Measurements from ENCODE around the gene SLCO2B1. TPM values are rescaled to one million over a fixed set of nuclear protein-coding genes. Genes with fewer than 3 reads are reported as not detected.

Gene SLCO2B1
- total and polyA plus RNA-seq, 2 of the 8 experiments (the other 6 are each of a cell fraction or from before 2014, with no cell fraction given): 0.03 TPM; not detected in 1

GRCh38 chr11:75238595-75239440 is 87.9 kb downstream of the SLCO2B1 start:
- Histone ChIP-seq H4K20me1 (replicated peaks in 1 of 2; ENCODE audit: control insufficient read depth in 1 of 2, insufficient read depth in 2 of 2, low read length in 2 of 2) (peaks cover 0 to 3% of the 10 kb centered on the region in 2 experiments), H3K23ac (ENCODE audit: insufficient read length) (no peak overlapping the region), H3K9ac (replicated peaks in 1 of 4; ENCODE audit: extremely low read depth in 1 of 4, low read depth in 3 of 4, low read length in 3 of 4) (no peak overlapping the region), H3K4me3 (ENCODE audit: extremely low read depth in 1 of 4, insufficient read depth in 2 of 4, low read depth in 3 of 4, low read length in 4 of 4) (no peak overlapping the region), H4K5ac (ENCODE audit: insufficient read length, low read depth, low read length) (no peak overlapping the region), H4K8ac (ENCODE audit: extremely low read depth, insufficient read depth, low read length) (no peak overlapping the region), H2BK20ac (ENCODE audit: low read length) (no peak overlapping the region), H2AFZ (ENCODE audit: low read length) (no peak overlapping the region), H3K4me1 (replicated peaks in 1 of 4; ENCODE audit: control insufficient read depth in 3 of 4, insufficient read depth in 4 of 4, low read length in 3 of 4) (peaks cover 5 to 22% (median 13%) of the 10 kb centered on the region in 4 experiments), H2AK5ac (ENCODE audit: low read depth, low read length) (no peak overlapping the region), H2BK12ac (ENCODE audit: low read depth, low read length) (no peak overlapping the region; the same call in 1 of the 2 replicates), H3K9me3 (ENCODE audit: insufficient read depth in 2 of 2, low read depth in 1 of 2, low read length in 1 of 2) (no peaks in the 10 kb centered on the region), H3K4me2 (ENCODE audit: insufficient read depth in 1 of 2, low read depth in 2 of 2, low read length in 2 of 2) (peak overlapping the region in 1 of 2 experiments; percentile 83; a peak in 1 of 4 replicates), H3K4ac (replicated peaks; ENCODE audit: insufficient read length, low read depth, low read length) (no peak overlapping the region), H3K56ac (replicated peaks; ENCODE audit: insufficient read length, low read depth, low read length) (no peak overlapping the region), H2BK15ac (ENCODE audit: low read length) (no peak overlapping the region; the same call in 1 of the 2 replicates), H2BK120ac (replicated peaks; ENCODE audit: low read depth, low read length) (no peak overlapping the region), H3K23me2 (ENCODE audit: low read depth, low read length) (peaks cover 12% of the 10 kb centered on the region; the same call in 1 of the 2 replicates), H2BK5ac (ENCODE audit: low read depth, low read length) (no peak overlapping the region), H3K27ac (ENCODE audit: low read depth, low read length) (no peak overlapping the region), H3K79me2 (ENCODE audit: control insufficient read depth in 1 of 2, insufficient read depth in 2 of 2, low read length in 2 of 2) (no peaks in the 10 kb centered on the region), H3K27me3 (replicated peaks in 1 of 4; ENCODE audit: control insufficient read depth in 3 of 4, extremely low read depth in 1 of 4, insufficient read depth in 3 of 4, low read length in 3 of 4) (peaks cover 24 to 42% (median 36%) of the 10 kb centered on the region in 4 experiments), H3K18ac (ENCODE audit: extremely low read depth, low read length) (no peak overlapping the region), H3K14ac (ENCODE audit: insufficient read length) (no peak overlapping the region), H3K36me3 (ENCODE audit: control insufficient read depth in 2 of 4, insufficient read depth in 4 of 4, low read length in 3 of 4) (no peaks in the 10 kb centered on the region), H4K91ac (replicated peaks; ENCODE audit: insufficient read length, low read length) (no peak overlapping the region), H3K79me1 (ENCODE audit: low read depth, low read length) (no peaks in the 10 kb centered on the region)
- DNase-seq (ENCODE audit: low read depth in 1 of 2, low spot score in 2 of 2): no peak
- CTCF ChIA-PET (ENCODE audit: partially characterized antibody): interaction anchor here (1.4 to 45.7 kb wide), 8 partner anchors 4 to 309 kb away, joined by 3 to 952 read pairs (median 16); partner anchors contain the start of genes SLCO2B1 and TPBGL
- no peak for FAIRE-seq
- 87% methylated on average over 9 of the region's 9 CpGs; no CpG with 5 or more reads in 1 of the 2 experiments for WGBS, 2 experiments (ENCODE audit: extremely low coverage in 1 of 2, insufficient coverage in 1 of 2, insufficient read length in 1 of 2, insufficient replicate concordance in 2 of 2, low coverage in 1 of 2, low lambda C conversion rate in 2 of 2, missing lambda C conversion rate in 1 of 2)
- POLR2A ChIA-PET (ENCODE audit: partially characterized antibody): interaction anchor here (0.6 to 2.4 kb wide), 4 partner anchors 15 to 34 kb away, joined by 3 to 10 read pairs (median 3); no protein-coding TSS in a partner anchor
- TF ChIP-seq MAFK (IDR thresholded peaks at IDR 0.05; ENCODE audit: low read depth, low read length) (no peak), KDM5A (IDR thresholded peaks at IDR 0.05; ENCODE audit: low read length) (no peak), SP2 (IDR thresholded peaks at IDR 0.05; ENCODE audit: low read length) (no peak), ATF3 (IDR thresholded peaks at IDR 0.05; ENCODE audit: insufficient read depth, low read depth, low read length) (no peak), TEAD4 (IDR thresholded peaks at IDR 0.05; ENCODE audit: low read depth, low read length) (no peak), BCL11A (IDR thresholded peaks at IDR 0.05; ENCODE audit: low read depth in 2 of 2, low read length in 2 of 2) (no peak), BRCA1 (IDR thresholded peaks at IDR 0.05; ENCODE audit: low read depth, low read length) (no peak), BACH1 (IDR thresholded peaks at IDR 0.05; ENCODE audit: low read length) (no peak), JUN (IDR thresholded peaks at IDR 0.05; ENCODE audit: low read depth, low read length) (no peak), E2F6 (IDR thresholded peaks at IDR 0.05) (no peak), PHF8 (conservative IDR thresholded peaks at IDR 0.05; ENCODE audit: low read depth, low read length) (no peak)

Measured in H1 (cell line).